ENCODE results near the gene PLIN5. TPM values are rescaled to one million over a fixed set of nuclear protein-coding genes. Genes with fewer than 3 reads are reported as not detected.

PLIN5 gene
- total and polyA plus RNA-seq, 2 of the 8 experiments (the other 6 are each of a cell fraction or from before 2014, with no cell fraction given), result 2.0 to 2.5 TPM

GRCh38 chr19:4543842-4544647 is 9.0 kb upstream of the PLIN5 start:
- peaks cover 0 to 7% (median 2%) of the 10 kb centered on the region in 4 experiments; a peak in 3 of 7 replicates for H3K4me1 ChIP-seq (replicated peaks in 1 of 4; ENCODE audit: control insufficient read depth in 3 of 4, insufficient read depth in 4 of 4, low read length in 3 of 4)
- H2BK12ac ChIP-seq (ENCODE audit: low read depth, low read length), result no peak overlapping the region
- CTCF ChIA-PET (ENCODE audit: partially characterized antibody), result interaction anchor here (1.6 to 2.1 kb wide), 2 partner anchors 19 to 92 kb away, joined by 4 to 8 read pairs; no protein-coding TSS in a partner anchor
- H3K9me3 ChIP-seq (ENCODE audit: insufficient read depth in 2 of 2, low read depth in 1 of 2, low read length in 1 of 2), result no peaks in the 10 kb centered on the region; a peak in 1 of 4 replicates
- H3K4me2 ChIP-seq (ENCODE audit: insufficient read depth in 1 of 2, low read depth in 2 of 2, low read length in 2 of 2), result no peak overlapping the region
- H3K27ac ChIP-seq (ENCODE audit: low read depth, low read length), result no peak overlapping the region
- H3K79me1 ChIP-seq (ENCODE audit: low read depth, low read length), result no peaks in the 10 kb centered on the region
- POLR2A ChIA-PET (ENCODE audit: partially characterized antibody), result interaction anchor here (1.1 kb wide), 1 partner anchor 95 kb away, joined by 3 read pairs; no protein-coding TSS in a partner anchor
- H3K23me2 ChIP-seq (ENCODE audit: low read depth, low read length), result no peaks in the 10 kb centered on the region
- H4K20me1 ChIP-seq (replicated peaks in 1 of 2; ENCODE audit: control insufficient read depth in 1 of 2, insufficient read depth in 2 of 2, low read length in 2 of 2), result peaks cover 0 to 4% of the 10 kb centered on the region in 2 experiments
- H3K14ac ChIP-seq (ENCODE audit: insufficient read length), result no peak overlapping the region
- H3K79me2 ChIP-seq (ENCODE audit: control insufficient read depth in 1 of 2, insufficient read depth in 2 of 2, low read length in 2 of 2), result no peaks in the 10 kb centered on the region
- no peak overlapping the region for H2AK5ac ChIP-seq (ENCODE audit: low read depth, low read length)
- H3K56ac ChIP-seq (replicated peaks; ENCODE audit: insufficient read length, low read depth, low read length), result no peak overlapping the region
- no peak overlapping the region for H3K4me3 ChIP-seq (ENCODE audit: extremely low read depth in 1 of 4, insufficient read depth in 2 of 4, low read depth in 3 of 4, low read length in 4 of 4)
- no peak overlapping the region for H2BK20ac ChIP-seq (ENCODE audit: low read length)
- H4K8ac ChIP-seq (ENCODE audit: extremely low read depth, insufficient read depth, low read length), result peak overlapping the region; percentile 51; the same call in 1 of the 2 replicates
- FAIRE-seq (no peak), DNase-seq (ENCODE audit: low read depth in 1 of 2, low spot score in 2 of 2) (no peak)
- no peak overlapping the region for H2BK120ac ChIP-seq (replicated peaks; ENCODE audit: low read depth, low read length)
- no peak overlapping the region for H3K23ac ChIP-seq (ENCODE audit: insufficient read length)
- H3K27me3 ChIP-seq (replicated peaks in 1 of 4; ENCODE audit: control insufficient read depth in 3 of 4, extremely low read depth in 1 of 4, insufficient read depth in 3 of 4, low read length in 3 of 4), result no peaks in the 10 kb centered on the region
- no peak overlapping the region for H3K18ac ChIP-seq (ENCODE audit: extremely low read depth, low read length)
- no peak overlapping the region for H4K5ac ChIP-seq (ENCODE audit: insufficient read length, low read depth, low read length)
- H2AFZ ChIP-seq (ENCODE audit: low read length), result no peak overlapping the region
- 98% methylated on average over 25 of the region's 87 CpGs; no CpG with 5 or more reads in 1 of the 2 experiments for WGBS, 2 experiments (ENCODE audit: extremely low coverage in 1 of 2, insufficient coverage in 1 of 2, insufficient read length in 1 of 2, insufficient replicate concordance in 2 of 2, low coverage in 1 of 2, low lambda C conversion rate in 2 of 2, missing lambda C conversion rate in 1 of 2)
- no peak overlapping the region for H4K91ac ChIP-seq (replicated peaks; ENCODE audit: insufficient read length, low read length)
- no peak overlapping the region for H3K9ac ChIP-seq (replicated peaks in 1 of 4; ENCODE audit: extremely low read depth in 1 of 4, low read depth in 3 of 4, low read length in 3 of 4)
- H2BK5ac ChIP-seq (ENCODE audit: low read depth, low read length), result no peak overlapping the region
- no peak overlapping the region for H3K4ac ChIP-seq (replicated peaks; ENCODE audit: insufficient read length, low read depth, low read length)
- no peak overlapping the region for H2BK15ac ChIP-seq (ENCODE audit: low read length)
- peaks cover 0 to 16% (median under 1%) of the 10 kb centered on the region in 4 experiments; a peak in 6 of 8 replicates for H3K36me3 ChIP-seq (ENCODE audit: control insufficient read depth in 2 of 4, insufficient read depth in 4 of 4, low read length in 3 of 4)
- TF ChIP-seq ZNF274 (IDR thresholded peaks at IDR 0.05; ENCODE audit: borderline replicate concordance, extremely low read depth, low read length) (no peak), SIX5 (IDR thresholded peaks at IDR 0.05; ENCODE audit: low read depth, low read length) (no peak)
